GM23338 (cell line): ENCODE data around the gene TTLL9. TPM values are rescaled to one million over a fixed set of nuclear protein-coding genes. Genes with fewer than 3 reads are reported as not detected.

Source experiments
- ATAC-seq: fragments of 200-7000 bp; cut with Tn5 transposase; 3 replicates; pipeline ENCODE4 v1.9.1; 2020
- DNase-seq: peaks from one replicate; pipeline ENCODE4 v3.0.0-alpha.2; 2015; ENCODE audit warnings: low spot score
- H2AFZ ChIP-seq: fragments of 200-600 bp; sonication (generic); 2 replicates; pipeline ENCODE4 v1.8.0; 2016; ENCODE audit warnings: antibody characterized with exemption, mild to moderate bottlenecking, moderate library complexity
- H3F3A ChIP-seq: fragments of 200-600 bp; sonication (generic); replicated peaks from 2 replicates; pipeline ENCODE4 v1.8.0; 2017; ENCODE audit warnings: antibody characterized with exemption, mixed run types, low read depth
- H3K27ac ChIP-seq: fragments of 200-600 bp; sonication (generic); 2 replicates; pipeline ENCODE4 v1.6.1; 2016; ENCODE audit warnings: low read depth
- H3K27me3 ChIP-seq: fragments of 200-600 bp; sonication (generic); 2 replicates; pipeline ENCODE4 v1.8.0; 2016; ENCODE audit warnings: mild to moderate bottlenecking, mixed run types, moderate library complexity; ENCODE audit not compliant: insufficient read depth
- H3K36me3 ChIP-seq: fragments of 200-600 bp; sonication (generic); 2 replicates; pipeline ENCODE4 v1.8.0; 2016; ENCODE audit warnings: mild to moderate bottlenecking; ENCODE audit not compliant: insufficient read depth
- H3K4me1 ChIP-seq: fragments of 200-600 bp; sonication (generic); 2 replicates; pipeline ENCODE4 v1.8.0; 2016; ENCODE audit warnings: mild to moderate bottlenecking, moderate library complexity; ENCODE audit not compliant: insufficient read depth
- H3K4me2 ChIP-seq: fragments of 200-600 bp; sonication (generic); 2 replicates; pipeline ENCODE4 v1.7.1; 2017; ENCODE audit warnings: mixed run types
- H3K4me3 ChIP-seq: fragments of 200-600 bp; sonication (generic); 2 replicates; pipeline ENCODE4 v1.6.1; 2016; ENCODE audit warnings: mixed run types
- H3K79me2 ChIP-seq: fragments of 200-600 bp; sonication (generic); replicated peaks from 2 replicates; pipeline ENCODE4 v1.8.0; 2017; ENCODE audit warnings: mild to moderate bottlenecking; ENCODE audit not compliant: insufficient read depth
- H3K9me2 ChIP-seq: fragments of 200-600 bp; sonication (generic); 2 replicates; pipeline ENCODE4 v1.8.0; 2017; ENCODE audit not compliant: insufficient read depth
- H4K20me1 ChIP-seq: fragments of 200-600 bp; sonication (generic); replicated peaks from 2 replicates; pipeline ENCODE4 v1.8.0; 2017; ENCODE audit warnings: mild to moderate bottlenecking; ENCODE audit not compliant: insufficient read depth
- H3K27ac Mint-ChIP-seq: 2 replicates; pipeline ENCODE4 v1.8.0; 2020; ENCODE audit warnings: inconsistent platforms, mild to moderate bottlenecking, moderate library complexity, mixed read lengths
- H3K27me3 Mint-ChIP-seq: 3 replicates; pipeline ENCODE4 v1.8.0; 2022; ENCODE audit warnings: low read depth, mild to moderate bottlenecking, moderate library complexity, mixed read lengths, inconsistent platforms; ENCODE audit not compliant: insufficient read depth, poor library complexity
- H3K36me3 Mint-ChIP-seq: 3 replicates; pipeline ENCODE4 v1.8.0; 2021; ENCODE audit warnings: low read depth, mild to moderate bottlenecking, inconsistent platforms, moderate library complexity, mixed read lengths
- H3K4me1 Mint-ChIP-seq: 3 replicates; pipeline ENCODE4 v1.8.0; 2020; ENCODE audit warnings: mild to moderate bottlenecking, inconsistent platforms, mixed read lengths
- H3K4me3 Mint-ChIP-seq: 3 replicates; pipeline ENCODE4 v1.8.0; 2021; ENCODE audit warnings: moderate library complexity, mild to moderate bottlenecking, inconsistent platforms, mixed read lengths
- H3K9me3 Mint-ChIP-seq: 3 replicates; pipeline ENCODE4 v1.8.0; 2020; ENCODE audit warnings: moderate library complexity, mild to moderate bottlenecking, inconsistent platforms, mixed read lengths
- CREB1 ChIP-seq: fragments of 250-450 bp; sonication (Bioruptor Pico); IDR thresholded peaks from 2 replicates; pipeline ENCODE4 v1.5.0; 2020; ENCODE audit warnings: low read depth, mild to moderate bottlenecking, moderate library complexity
- EZH2phosphoT487 ChIP-seq: fragments of 200-600 bp; sonication (generic); IDR thresholded peaks from one replicate; pipeline ENCODE4 v1.8.1; 2018; ENCODE audit warnings: antibody characterized with exemption; ENCODE audit not compliant: unreplicated experiment
- NANOG ChIP-seq: IDR thresholded peaks from 2 replicates; pipeline ENCODE4 v1.6.1; 2016; ENCODE audit warnings: antibody characterized with exemption, borderline replicate concordance
- POLR2AphosphoS5 ChIP-seq: IDR thresholded peaks from 2 replicates; pipeline ENCODE4 v1.6.1; 2016; ENCODE audit warnings: antibody characterized with exemption, low read depth
- STAT1 ChIP-seq: IDR thresholded peaks from one replicate; pipeline ENCODE4 v1.6.1; 2016; ENCODE audit warnings: antibody characterized with exemption; ENCODE audit not compliant: unreplicated experiment
- ZNF114 ChIP-seq: fragments of 250-450 bp; sonication (Bioruptor Pico); IDR thresholded peaks from 2 replicates; pipeline ENCODE4 v1.5.0; 2020; ENCODE audit warnings: mild to moderate bottlenecking, moderate library complexity
- ZNF331 ChIP-seq: fragments of 250-450 bp; sonication (Bioruptor Pico); IDR thresholded peaks from 2 replicates; pipeline ENCODE4 v1.5.0; 2020; ENCODE audit warnings: low read depth, mild to moderate bottlenecking, moderate library complexity
- polyA plus RNA-seq: library from polyadenylated mRNA; unstranded; fragments of >200 nt; fragmentation: Nextera tagmentation; extraction: Ambion mirVana; gene quantifications from 2 replicates; pipeline ENCODE4 v1.2.1, GENCODE V29; 2016
- total RNA-seq: library from RNA; depleted of rRNA; stranded (reverse); fragments of >200 nt; shearing (Covaris generic); gene quantifications from 2 replicates; pipeline ENCODE4 v1.2.3, GENCODE V29; 2014
- TF ChIP-seq, protein P1 (sequence below), 2 experiments: fragments of 200-600 bp in 1 of 2; sonication (generic) in 1 of 2; conservative IDR thresholded peaks; 2 replicates each; pipeline versions ENCODE4 v1.5.1 to v1.6.1; 2016 to 2017; ENCODE audit warnings: antibody characterized with exemption in 2 of 2, low read depth in 2 of 2, mild to moderate bottlenecking in 2 of 2, moderate library complexity in 1 of 2
- TF ChIP-seq, protein P2 (sequence below): IDR thresholded peaks from one replicate; pipeline ENCODE4 v1.6.1; 2018; ENCODE audit warnings: antibody characterized with exemption; ENCODE audit not compliant: unreplicated experiment
- TF ChIP-seq, protein P3 (sequence below): IDR thresholded peaks from 2 replicates; pipeline ENCODE4 v1.6.1; 2016; ENCODE audit warnings: antibody characterized with exemption

TTLL9 gene
- total and polyA plus RNA-seq, 2 experiments from 2014 or later = not detected

DNA sequence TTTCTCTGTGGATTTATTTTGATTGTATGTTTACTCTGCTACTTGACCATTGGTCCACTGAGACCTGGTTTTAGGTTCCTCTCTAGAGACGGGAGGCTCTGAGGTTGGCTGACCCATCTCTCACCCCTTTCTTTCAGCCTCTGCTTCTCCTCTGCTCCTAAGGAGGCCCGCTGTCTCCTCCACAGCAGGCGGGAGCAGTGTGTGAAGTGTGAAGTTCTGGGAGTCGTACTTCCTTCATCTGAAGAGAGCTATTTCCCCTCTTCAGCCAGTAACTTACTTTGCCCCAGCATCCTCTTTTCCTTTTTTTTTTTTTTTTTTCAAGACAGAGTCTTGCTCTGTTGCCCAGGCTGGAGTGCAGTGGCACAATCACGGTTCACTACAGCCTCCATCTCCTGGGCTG lies 60.3 kb downstream of the TTLL9 start:
- Histone ChIP-seq H3K4me1 (peaks cover 3% of the 10 kb centered on the region; the same call in 1 of the 2 replicates), H3F3A (no peaks in the 10 kb centered on the region), H3K27ac (no peak overlapping the region), H3K36me3 (no peaks in the 10 kb centered on the region), H4K20me1 (no peaks in the 10 kb centered on the region), H3K27me3 (no peaks in the 10 kb centered on the region), H3K4me3 (no peak overlapping the region), H3K9me2 (no peaks in the 10 kb centered on the region), H2AFZ (no peak overlapping the region), H3K4me2 (no peak overlapping the region), H3K79me2 (no peaks in the 10 kb centered on the region)
- H3K4me1 Mint-ChIP-seq = peaks cover under 1% of the 10 kb centered on the region; the same call in 2 of the 3 replicates
- no peak overlapping the region for H3K27ac Mint-ChIP-seq
- H3K36me3 Mint-ChIP-seq = no peaks in the 10 kb centered on the region
- TF ChIP-seq, protein P1, sequence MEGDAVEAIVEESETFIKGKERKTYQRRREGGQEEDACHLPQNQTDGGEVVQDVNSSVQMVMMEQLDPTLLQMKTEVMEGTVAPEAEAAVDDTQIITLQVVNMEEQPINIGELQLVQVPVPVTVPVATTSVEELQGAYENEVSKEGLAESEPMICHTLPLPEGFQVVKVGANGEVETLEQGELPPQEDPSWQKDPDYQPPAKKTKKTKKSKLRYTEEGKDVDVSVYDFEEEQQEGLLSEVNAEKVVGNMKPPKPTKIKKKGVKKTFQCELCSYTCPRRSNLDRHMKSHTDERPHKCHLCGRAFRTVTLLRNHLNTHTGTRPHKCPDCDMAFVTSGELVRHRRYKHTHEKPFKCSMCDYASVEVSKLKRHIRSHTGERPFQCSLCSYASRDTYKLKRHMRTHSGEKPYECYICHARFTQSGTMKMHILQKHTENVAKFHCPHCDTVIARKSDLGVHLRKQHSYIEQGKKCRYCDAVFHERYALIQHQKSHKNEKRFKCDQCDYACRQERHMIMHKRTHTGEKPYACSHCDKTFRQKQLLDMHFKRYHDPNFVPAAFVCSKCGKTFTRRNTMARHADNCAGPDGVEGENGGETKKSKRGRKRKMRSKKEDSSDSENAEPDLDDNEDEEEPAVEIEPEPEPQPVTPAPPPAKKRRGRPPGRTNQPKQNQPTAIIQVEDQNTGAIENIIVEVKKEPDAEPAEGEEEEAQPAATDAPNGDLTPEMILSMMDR (conservative IDR thresholded peaks at IDR 0.05; ENCODE audit: low read depth in 2 of 2) = no peak
- TF ChIP-seq POLR2AphosphoS5 (no peak), ZNF114 (CRISPR knock-in tag) (no peak), CREB1 (CRISPR knock-in tag) (no peak)
- TF ChIP-seq, protein P2, sequence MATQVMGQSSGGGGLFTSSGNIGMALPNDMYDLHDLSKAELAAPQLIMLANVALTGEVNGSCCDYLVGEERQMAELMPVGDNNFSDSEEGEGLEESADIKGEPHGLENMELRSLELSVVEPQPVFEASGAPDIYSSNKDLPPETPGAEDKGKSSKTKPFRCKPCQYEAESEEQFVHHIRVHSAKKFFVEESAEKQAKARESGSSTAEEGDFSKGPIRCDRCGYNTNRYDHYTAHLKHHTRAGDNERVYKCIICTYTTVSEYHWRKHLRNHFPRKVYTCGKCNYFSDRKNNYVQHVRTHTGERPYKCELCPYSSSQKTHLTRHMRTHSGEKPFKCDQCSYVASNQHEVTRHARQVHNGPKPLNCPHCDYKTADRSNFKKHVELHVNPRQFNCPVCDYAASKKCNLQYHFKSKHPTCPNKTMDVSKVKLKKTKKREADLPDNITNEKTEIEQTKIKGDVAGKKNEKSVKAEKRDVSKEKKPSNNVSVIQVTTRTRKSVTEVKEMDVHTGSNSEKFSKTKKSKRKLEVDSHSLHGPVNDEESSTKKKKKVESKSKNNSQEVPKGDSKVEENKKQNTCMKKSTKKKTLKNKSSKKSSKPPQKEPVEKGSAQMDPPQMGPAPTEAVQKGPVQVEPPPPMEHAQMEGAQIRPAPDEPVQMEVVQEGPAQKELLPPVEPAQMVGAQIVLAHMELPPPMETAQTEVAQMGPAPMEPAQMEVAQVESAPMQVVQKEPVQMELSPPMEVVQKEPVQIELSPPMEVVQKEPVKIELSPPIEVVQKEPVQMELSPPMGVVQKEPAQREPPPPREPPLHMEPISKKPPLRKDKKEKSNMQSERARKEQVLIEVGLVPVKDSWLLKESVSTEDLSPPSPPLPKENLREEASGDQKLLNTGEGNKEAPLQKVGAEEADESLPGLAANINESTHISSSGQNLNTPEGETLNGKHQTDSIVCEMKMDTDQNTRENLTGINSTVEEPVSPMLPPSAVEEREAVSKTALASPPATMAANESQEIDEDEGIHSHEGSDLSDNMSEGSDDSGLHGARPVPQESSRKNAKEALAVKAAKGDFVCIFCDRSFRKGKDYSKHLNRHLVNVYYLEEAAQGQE = no peak
- H3K9me3 Mint-ChIP-seq = peaks cover 16% of the 10 kb centered on the region
- DNase-seq (no peak), ATAC-seq (no peak)
- peaks cover 6% of the 10 kb centered on the region for H3K27me3 Mint-ChIP-seq
- H3K4me3 Mint-ChIP-seq = no peak overlapping the region

DNA sequence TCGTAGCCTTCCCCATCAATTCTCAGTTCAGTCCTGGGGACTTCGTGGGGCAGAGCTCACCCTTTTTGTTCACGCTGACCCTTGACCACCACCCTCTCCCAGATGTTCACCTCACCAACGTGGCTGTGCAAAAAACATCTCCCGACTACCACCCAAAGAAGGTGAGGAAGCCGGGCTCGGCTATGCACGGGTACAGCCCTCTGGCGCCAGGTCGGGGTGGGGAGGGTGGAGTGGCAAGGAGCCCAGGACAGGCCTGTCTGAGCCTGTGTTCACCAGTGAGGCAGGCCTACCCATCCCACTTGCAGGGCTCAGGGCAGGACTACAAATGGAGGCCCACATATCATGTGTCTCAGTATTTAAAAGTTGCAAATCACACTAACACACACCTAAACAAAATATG lies 63.3 kb downstream of the TTLL9 start:
- H3K9me3 Mint-ChIP-seq = no peaks in the 10 kb centered on the region; the same call in 2 of the 3 replicates
- H3K36me3 Mint-ChIP-seq = no peaks in the 10 kb centered on the region
- peaks cover 3% of the 10 kb centered on the region for H3K4me1 Mint-ChIP-seq
- Histone ChIP-seq H3K4me2 (no peak overlapping the region), H2AFZ (no peak overlapping the region), H3K4me3 (no peak overlapping the region), H4K20me1 (no peaks in the 10 kb centered on the region), H3K27me3 (no peaks in the 10 kb centered on the region), H3F3A (no peaks in the 10 kb centered on the region), H3K36me3 (no peaks in the 10 kb centered on the region), H3K27ac (no peak overlapping the region), H3K9me2 (no peaks in the 10 kb centered on the region), H3K79me2 (no peaks in the 10 kb centered on the region), H3K4me1 (peaks cover 9% of the 10 kb centered on the region; the same call in 1 of the 2 replicates)
- TF ChIP-seq ZNF331 (no peak), POLR2AphosphoS5 (no peak), CREB1 (CRISPR knock-in tag) (no peak), EZH2phosphoT487 (no peak), ZNF114 (CRISPR knock-in tag) (no peak), STAT1 (no peak), NANOG (no peak)
- TF ChIP-seq, protein P2 = no peak
- TF ChIP-seq, protein P1 (conservative IDR thresholded peaks at IDR 0.05; ENCODE audit: low read depth in 2 of 2) = no peak
- TF ChIP-seq, protein P3, sequence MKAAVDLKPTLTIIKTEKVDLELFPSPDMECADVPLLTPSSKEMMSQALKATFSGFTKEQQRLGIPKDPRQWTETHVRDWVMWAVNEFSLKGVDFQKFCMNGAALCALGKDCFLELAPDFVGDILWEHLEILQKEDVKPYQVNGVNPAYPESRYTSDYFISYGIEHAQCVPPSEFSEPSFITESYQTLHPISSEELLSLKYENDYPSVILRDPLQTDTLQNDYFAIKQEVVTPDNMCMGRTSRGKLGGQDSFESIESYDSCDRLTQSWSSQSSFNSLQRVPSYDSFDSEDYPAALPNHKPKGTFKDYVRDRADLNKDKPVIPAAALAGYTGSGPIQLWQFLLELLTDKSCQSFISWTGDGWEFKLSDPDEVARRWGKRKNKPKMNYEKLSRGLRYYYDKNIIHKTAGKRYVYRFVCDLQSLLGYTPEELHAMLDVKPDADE = no peak
- no peak for ATAC-seq
- peaks cover 6% of the 10 kb centered on the region for H3K27me3 Mint-ChIP-seq
- no peak for DNase-seq
- H3K27ac Mint-ChIP-seq = no peak overlapping the region
- H3K4me3 Mint-ChIP-seq = no peak overlapping the region
